HCT116 (cell line): ENCODE results near the gene INPP5B. TPM values are rescaled to one million over a fixed set of nuclear protein-coding genes. Genes with fewer than 3 reads are reported as not detected.

ENCODE experiments used
- ATAC-seq: fragments of 200-7000 bp; cut with Tn5 transposase; 2 replicates; pipeline ENCODE4 v1.9.1; 2020; ENCODE audit warnings: mild to moderate bottlenecking, moderate library complexity
- BruUV-seq: library from RNA; stranded (reverse); fragments of 400-500 nt; replicated peaks from 2 replicates; lab custom pipeline; 2021; lab: Mats Ljungman, UMichigan
- CTCF ChIA-PET: fragments of 300-600 bp; sonication (Branson Sonifier 250); formaldehyde crosslinking; loops from one replicate; lab custom pipeline; 2021; ENCODE audit warnings: antibody characterized with exemption; lab: Charles Lee
- POLR2A ChIA-PET: fragments of 300-600, 350-600 bp; sonication (Branson Sonifier 250); formaldehyde crosslinking; loops from one replicate; lab custom pipeline; 2021; ENCODE audit warnings: antibody characterized with exemption; lab: Charles Lee
- RAD21 ChIA-PET, 2 experiments: fragments of 300-600 bp; sonication (Branson Sonifier 250); formaldehyde crosslinking; loops; one replicate each; lab custom pipeline; 2023; ENCODE audit warnings: low total read pairs in 2 of 2; ENCODE audit not compliant: uncharacterized antibody in 2 of 2, unreplicated experiment in 2 of 2, low non-redundant PET in 1 of 2; lab: Charles Lee
- DNase-seq: peaks from one replicate; pipeline ENCODE4 v3.0.0-alpha.2; 2010; ENCODE audit warnings: low read depth, low spot score
- H2AFZ ChIP-seq: fragments of 200-600 bp; shearing (Covaris generic), sonication (generic); 2 replicates; pipeline ENCODE4 v1.6.1; 2017; ENCODE audit warnings: low read depth, mixed run types, mixed read lengths, antibody characterized with exemption, low read length; ENCODE audit not compliant: poor library complexity, severe bottlenecking
- H3K27ac ChIP-seq: 2 replicates; pipeline ENCODE4 v1.5.1; 2012; ENCODE audit warnings: low read depth, low read length
- H3K27me3 ChIP-seq: fragments of 200-600 bp; sonication (generic); 2 replicates; pipeline ENCODE4 v1.6.1; 2016; ENCODE audit warnings: mixed run types, low read length, mixed read lengths; ENCODE audit not compliant: insufficient read depth
- H3K36me3 ChIP-seq, 2 experiments: fragments of 200-500 bp in 1 of 2; fragments of 200-600 bp in 1 of 2; sonication (Bioruptor generic) in 1 of 2; sonication (generic) in 1 of 2; 2 replicates each; pipeline versions ENCODE4 v1.5.1 to v1.6.1; 2014 to 2016; ENCODE audit warnings: low read length in 2 of 2, inconsistent platforms in 1 of 2, mixed read lengths in 1 of 2, mixed run types in 1 of 2; ENCODE audit not compliant: insufficient read depth in 2 of 2, control insufficient read depth in 1 of 2
- H3K4me1 ChIP-seq, 2 experiments: fragments of 200-600 bp in 1 of 2; sonication (generic) in 1 of 2; 2 replicates each; pipeline versions ENCODE4 v1.5.1 to v1.6.1; 2012 to 2017; ENCODE audit warnings: low read length in 2 of 2, inconsistent platforms in 1 of 2, mild to moderate bottlenecking in 1 of 2, mixed read lengths in 1 of 2, mixed run types in 1 of 2, moderate library complexity in 1 of 2; ENCODE audit not compliant: insufficient read depth in 2 of 2, control insufficient read depth in 1 of 2
- H3K4me2 ChIP-seq: fragments of 200-600 bp; sonication (generic); 2 replicates; pipeline ENCODE4 v1.6.1; 2017; ENCODE audit warnings: mixed run types, low read length, mixed read lengths
- H3K4me3 ChIP-seq, 2 experiments: fragments of 200-600 bp in 1 of 2; sonication (generic) in 1 of 2; replicated peaks in 1 of 2; 2 replicates each; pipeline ENCODE4 v1.5.1; 2011 to 2016; ENCODE audit warnings: low read length in 2 of 2, control low read depth in 1 of 2, low read depth in 1 of 2, mild to moderate bottlenecking in 1 of 2, mixed read lengths in 1 of 2, mixed run types in 1 of 2
- H3K79me2 ChIP-seq: fragments of 200-600 bp; sonication (generic); 2 replicates; pipeline ENCODE4 v1.6.1; 2017; ENCODE audit warnings: mild to moderate bottlenecking, mixed run types, low read length, moderate library complexity, mixed read lengths; ENCODE audit not compliant: insufficient read depth
- H3K9ac ChIP-seq: fragments of 200-600 bp; sonication (generic); 2 replicates; pipeline ENCODE4 v1.6.1; 2016; ENCODE audit warnings: low read length, mixed read lengths
- H3K9me2 ChIP-seq: fragments of 200-600 bp; sonication (generic), shearing (Covaris generic); 2 replicates; pipeline ENCODE4 v1.6.1; 2017; ENCODE audit warnings: mixed run types, mild to moderate bottlenecking, moderate library complexity; ENCODE audit not compliant: insufficient read depth
- H3K9me3 ChIP-seq, 2 experiments: fragments of 200-500 bp in 1 of 2; fragments of 200-600 bp in 1 of 2; sonication (Bioruptor generic) in 1 of 2; sonication (generic) in 1 of 2; 2 replicates each; pipeline ENCODE4 v1.6.1; 2014 to 2017; ENCODE audit warnings: low read length in 2 of 2, mixed read lengths in 2 of 2, inconsistent platforms in 1 of 2, low read depth in 1 of 2, mild to moderate bottlenecking in 1 of 2, mixed run types in 1 of 2, moderate library complexity in 1 of 2; ENCODE audit not compliant: control insufficient read depth in 1 of 2, insufficient read depth in 1 of 2
- H4K20me1 ChIP-seq: fragments of 200-600 bp; sonication (generic), shearing (Covaris generic); 2 replicates; pipeline ENCODE4 v1.6.1; 2017; ENCODE audit warnings: mixed run types, mild to moderate bottlenecking, moderate library complexity; ENCODE audit not compliant: insufficient read depth
- EGR1 ChIP-seq: IDR thresholded peaks from 2 replicates; pipeline ENCODE4 v1.6.1; 2012; ENCODE audit warnings: low read depth
- EZH2phosphoT487 ChIP-seq: fragments of 200-600 bp; IDR thresholded peaks from 2 replicates; pipeline ENCODE4 v1.6.1; 2018; ENCODE audit warnings: antibody characterized with exemption, borderline replicate concordance
- FOSL1 ChIP-seq: IDR thresholded peaks from 2 replicates; pipeline ENCODE4 v1.6.1; 2012; ENCODE audit warnings: low read depth
- POLR2A ChIP-seq: IDR thresholded peaks from 2 replicates; pipeline ENCODE4 v1.7.0; 2011; ENCODE audit warnings: borderline replicate concordance; ENCODE audit not compliant: insufficient read depth, insufficient read length; ENCODE audit errors: extremely low read depth
- POLR2AphosphoS5 ChIP-seq: IDR thresholded peaks from 2 replicates; pipeline ENCODE4 v1.6.1; 2011; ENCODE audit warnings: mild to moderate bottlenecking, low read depth, low read length, moderate library complexity
- SP1 ChIP-seq: IDR thresholded peaks from 2 replicates; pipeline ENCODE4 v1.6.1; 2012; ENCODE audit warnings: low read depth
- YY1 ChIP-seq: IDR thresholded peaks from 2 replicates; pipeline ENCODE4 v1.6.1; 2011; ENCODE audit warnings: low read length, low read depth, moderate library complexity, mild to moderate bottlenecking; ENCODE audit not compliant: insufficient replicate concordance; ENCODE audit errors: extremely low read depth
- ZNF274 ChIP-seq: fragments of 200-500 bp; sonication (Bioruptor generic); IDR thresholded peaks from 2 replicates; pipeline ENCODE4 v1.6.1; 2014; ENCODE audit warnings: mild to moderate bottlenecking, low read depth, low read length, inconsistent platforms
- intact Hi-C: fragments of 100-400 bp; cut with micrococcal nuclease; formaldehyde crosslinking; loops from 2 replicates; pipeline ENCODE4 v1.10.0; 2022
- total RNA-seq: library from RNA; stranded (reverse); gene quantifications from one replicate; pipeline ENCODE4 v1.2.1, GENCODE V29; 2021; ENCODE audit not compliant: unreplicated experiment
- TF ChIP-seq, protein P1 (sequence below), 3 experiments: fragments of 200-600 bp in 1 of 3; sonication (generic) in 1 of 3; IDR thresholded peaks in 2 of 3; conservative IDR thresholded peaks in 1 of 3; 2 replicates each; pipeline ENCODE4 v1.5.1; 2012 to 2017; ENCODE audit warnings: low read depth in 2 of 3, low read length in 2 of 3, antibody characterized with exemption in 1 of 3, borderline replicate concordance in 1 of 3, control low read depth in 1 of 3, mild to moderate bottlenecking in 1 of 3, mixed read lengths in 1 of 3, mixed run types in 1 of 3, moderate library complexity in 1 of 3; ENCODE audit not compliant: insufficient read depth in 1 of 3
- TF ChIP-seq, protein P2 (sequence below): IDR thresholded peaks from 2 replicates; pipeline ENCODE4 v1.6.1; 2012; ENCODE audit warnings: low read depth

INPP5B gene
- total RNA-seq, 1 experiment from 2014 or later: 20.8 TPM

DNA sequence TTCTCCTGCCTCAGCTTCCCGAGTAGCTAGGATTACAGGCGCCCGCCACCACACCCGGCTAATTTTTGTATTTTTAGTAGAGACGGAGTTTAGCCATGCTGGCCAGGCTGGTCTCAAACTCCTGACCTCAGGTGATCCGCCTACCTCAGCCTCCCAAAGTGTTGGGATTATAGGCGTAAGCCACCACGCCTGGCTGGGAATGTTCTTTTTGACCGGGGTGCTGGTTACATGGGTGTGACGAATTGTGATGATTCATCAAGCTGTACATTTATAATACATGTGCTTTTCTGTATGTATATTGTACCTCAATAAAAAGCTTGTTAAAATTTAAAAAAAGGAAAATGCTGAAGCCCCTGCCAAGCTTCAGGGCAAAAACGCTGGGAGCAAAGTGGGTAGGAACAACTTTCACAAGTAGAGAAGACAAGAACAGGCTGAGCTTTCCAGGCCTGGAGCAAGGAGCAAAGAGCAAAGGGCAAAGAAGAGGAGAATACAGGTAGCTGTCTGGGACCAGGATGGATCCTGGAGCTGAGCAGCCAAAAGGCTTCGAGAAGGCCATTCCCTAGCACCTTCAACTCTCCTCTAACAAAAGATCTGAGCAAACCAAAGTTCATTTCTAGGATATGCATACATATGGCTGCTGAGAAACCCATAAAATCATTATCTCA, 118.3 kb downstream of the INPP5B start:
- TF ChIP-seq POLR2A: no peak
- TF ChIP-seq EZH2phosphoT487: no peak
- TF ChIP-seq, protein P1, sequence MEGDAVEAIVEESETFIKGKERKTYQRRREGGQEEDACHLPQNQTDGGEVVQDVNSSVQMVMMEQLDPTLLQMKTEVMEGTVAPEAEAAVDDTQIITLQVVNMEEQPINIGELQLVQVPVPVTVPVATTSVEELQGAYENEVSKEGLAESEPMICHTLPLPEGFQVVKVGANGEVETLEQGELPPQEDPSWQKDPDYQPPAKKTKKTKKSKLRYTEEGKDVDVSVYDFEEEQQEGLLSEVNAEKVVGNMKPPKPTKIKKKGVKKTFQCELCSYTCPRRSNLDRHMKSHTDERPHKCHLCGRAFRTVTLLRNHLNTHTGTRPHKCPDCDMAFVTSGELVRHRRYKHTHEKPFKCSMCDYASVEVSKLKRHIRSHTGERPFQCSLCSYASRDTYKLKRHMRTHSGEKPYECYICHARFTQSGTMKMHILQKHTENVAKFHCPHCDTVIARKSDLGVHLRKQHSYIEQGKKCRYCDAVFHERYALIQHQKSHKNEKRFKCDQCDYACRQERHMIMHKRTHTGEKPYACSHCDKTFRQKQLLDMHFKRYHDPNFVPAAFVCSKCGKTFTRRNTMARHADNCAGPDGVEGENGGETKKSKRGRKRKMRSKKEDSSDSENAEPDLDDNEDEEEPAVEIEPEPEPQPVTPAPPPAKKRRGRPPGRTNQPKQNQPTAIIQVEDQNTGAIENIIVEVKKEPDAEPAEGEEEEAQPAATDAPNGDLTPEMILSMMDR (IDR thresholded peaks at IDR 0.05 in 2 of 3, conservative IDR thresholded peaks at IDR 0.05 in 1 of 3; ENCODE audit: borderline replicate concordance in 1 of 3, insufficient read depth in 1 of 3, low read depth in 2 of 3, low read length in 2 of 3): no peak
- TF ChIP-seq FOSL1: no peak
- no peak for TF ChIP-seq SP1
- no peak for TF ChIP-seq EGR1
- TF ChIP-seq YY1: no peak
- TF ChIP-seq POLR2AphosphoS5: no peak
- TF ChIP-seq, protein P2, sequence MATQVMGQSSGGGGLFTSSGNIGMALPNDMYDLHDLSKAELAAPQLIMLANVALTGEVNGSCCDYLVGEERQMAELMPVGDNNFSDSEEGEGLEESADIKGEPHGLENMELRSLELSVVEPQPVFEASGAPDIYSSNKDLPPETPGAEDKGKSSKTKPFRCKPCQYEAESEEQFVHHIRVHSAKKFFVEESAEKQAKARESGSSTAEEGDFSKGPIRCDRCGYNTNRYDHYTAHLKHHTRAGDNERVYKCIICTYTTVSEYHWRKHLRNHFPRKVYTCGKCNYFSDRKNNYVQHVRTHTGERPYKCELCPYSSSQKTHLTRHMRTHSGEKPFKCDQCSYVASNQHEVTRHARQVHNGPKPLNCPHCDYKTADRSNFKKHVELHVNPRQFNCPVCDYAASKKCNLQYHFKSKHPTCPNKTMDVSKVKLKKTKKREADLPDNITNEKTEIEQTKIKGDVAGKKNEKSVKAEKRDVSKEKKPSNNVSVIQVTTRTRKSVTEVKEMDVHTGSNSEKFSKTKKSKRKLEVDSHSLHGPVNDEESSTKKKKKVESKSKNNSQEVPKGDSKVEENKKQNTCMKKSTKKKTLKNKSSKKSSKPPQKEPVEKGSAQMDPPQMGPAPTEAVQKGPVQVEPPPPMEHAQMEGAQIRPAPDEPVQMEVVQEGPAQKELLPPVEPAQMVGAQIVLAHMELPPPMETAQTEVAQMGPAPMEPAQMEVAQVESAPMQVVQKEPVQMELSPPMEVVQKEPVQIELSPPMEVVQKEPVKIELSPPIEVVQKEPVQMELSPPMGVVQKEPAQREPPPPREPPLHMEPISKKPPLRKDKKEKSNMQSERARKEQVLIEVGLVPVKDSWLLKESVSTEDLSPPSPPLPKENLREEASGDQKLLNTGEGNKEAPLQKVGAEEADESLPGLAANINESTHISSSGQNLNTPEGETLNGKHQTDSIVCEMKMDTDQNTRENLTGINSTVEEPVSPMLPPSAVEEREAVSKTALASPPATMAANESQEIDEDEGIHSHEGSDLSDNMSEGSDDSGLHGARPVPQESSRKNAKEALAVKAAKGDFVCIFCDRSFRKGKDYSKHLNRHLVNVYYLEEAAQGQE: no peak
- no peak for TF ChIP-seq ZNF274
- TF ChIP-seq, all 23 proteins: peak for 0
- no peaks in the 10 kb centered on the region for H3K79me2 ChIP-seq
- H3K27ac ChIP-seq: no peak overlapping the region
- ChIA-PET CTCF (interaction anchor here (0.6 kb wide), 1 partner anchor 31 kb away, joined by 3 read pairs; the partner anchor contains the start of gene MTF1), POLR2A (interaction anchor here (1.0 kb wide), 1 partner anchor 19 kb away, joined by 3 read pairs; no protein-coding TSS in a partner anchor), RAD21 (no interaction called here)
- DNase-seq (no peak), ATAC-seq (no peak)
- H3K4me3 ChIP-seq: no peak overlapping the region
- H2AFZ ChIP-seq: no peak overlapping the region
- no peak overlapping the region for H3K4me2 ChIP-seq
- H3K27me3 ChIP-seq: no peaks in the 10 kb centered on the region
- H3K9ac ChIP-seq: no peak overlapping the region
- intact Hi-C loops: no loop called here
- H3K9me2 ChIP-seq: no peaks in the 10 kb centered on the region
- H3K36me3 ChIP-seq: peaks cover 15 to 24% of the 10 kb centered on the region in 2 experiments
- H3K4me1 ChIP-seq: peaks cover 0 to 10% of the 10 kb centered on the region in 2 experiments; a peak in 2 of 4 replicates
- BruUV-seq: no TSS peak
- no peaks in the 10 kb centered on the region for H3K9me3 ChIP-seq
- H4K20me1 ChIP-seq: no peaks in the 10 kb centered on the region
